DND-41 (cell line): ENCODE results near the gene ABCA10.
"Not testable (repeated sequence)": the region's sequence is repeated elsewhere in the genome, so short reads cannot be mapped to it uniquely, and the experiment has no call there.

Source experiments
- ATAC-seq: fragments of 200-7000 bp; cut with Tn5 transposase; 3 replicates; pipeline ENCODE4 v1.9.1; 2021; ENCODE audit warnings: low read depth; ENCODE audit not compliant: insufficient read depth
- DNase-seq: peaks from one replicate; pipeline ENCODE4 v3.0.0-alpha.2; 2020
- H2AFZ ChIP-seq: 2 replicates; pipeline ENCODE4 v1.6.0; 2012; ENCODE audit warnings: low read depth, low read length
- H3K27ac ChIP-seq: 2 replicates; pipeline ENCODE4 v1.5.1; 2012; ENCODE audit warnings: low read length, inconsistent platforms
- H3K27me3 ChIP-seq: fragments of 200-600 bp; sonication (generic); 2 replicates; pipeline ENCODE4 v1.6.0; 2012; ENCODE audit warnings: low read length, mild to moderate bottlenecking, inconsistent platforms; ENCODE audit not compliant: insufficient read depth, poor library complexity
- H3K36me3 ChIP-seq: 2 replicates; pipeline ENCODE4 v1.5.1; 2012; ENCODE audit warnings: low read length, inconsistent platforms; ENCODE audit not compliant: insufficient read depth
- H3K4me1 ChIP-seq: 2 replicates; pipeline ENCODE4 v1.5.1; 2012; ENCODE audit warnings: mild to moderate bottlenecking, low read length; ENCODE audit not compliant: insufficient read depth
- H3K4me2 ChIP-seq: 2 replicates; pipeline ENCODE4 v1.6.0; 2012; ENCODE audit warnings: mild to moderate bottlenecking, moderate library complexity, low read length, inconsistent platforms; ENCODE audit not compliant: insufficient read depth
- H3K4me3 ChIP-seq, 2 experiments: fragments of 200-600 bp in 1 of 2; shearing (Covaris generic) in 1 of 2; 2 replicates each; pipeline ENCODE4 v1.5.1; 2012 to 2016; ENCODE audit warnings: inconsistent platforms in 2 of 2, low read length in 2 of 2, mild to moderate bottlenecking in 2 of 2, low read depth in 1 of 2, moderate library complexity in 1 of 2
- H3K79me2 ChIP-seq: 2 replicates; pipeline ENCODE4 v1.6.0; 2012; ENCODE audit warnings: low read length, inconsistent platforms; ENCODE audit not compliant: insufficient read depth
- H3K9ac ChIP-seq: 2 replicates; pipeline ENCODE4 v1.6.0; 2012; ENCODE audit warnings: low read depth, mild to moderate bottlenecking, inconsistent platforms, low read length, moderate library complexity
- H3K9me3 ChIP-seq: 2 replicates; pipeline ENCODE4 v1.5.1; 2012; ENCODE audit warnings: low read length, moderate library complexity, mild to moderate bottlenecking, inconsistent platforms; ENCODE audit not compliant: insufficient read depth, severe bottlenecking
- H4K20me1 ChIP-seq: 2 replicates; pipeline ENCODE4 v1.6.0; 2012; ENCODE audit warnings: low read length; ENCODE audit not compliant: insufficient read depth
- EZH2 ChIP-seq: IDR thresholded peaks from 3 replicates; pipeline ENCODE4 v1.6.1; 2012; ENCODE audit warnings: borderline replicate concordance, low read depth, mild to moderate bottlenecking, moderate library complexity, low read length, inconsistent platforms; ENCODE audit not compliant: severe bottlenecking
- TF ChIP-seq, protein P1 (sequence below): IDR thresholded peaks from 2 replicates; pipeline ENCODE4 v1.5.1; 2012; ENCODE audit warnings: borderline replicate concordance, low read length, moderate library complexity, mild to moderate bottlenecking; ENCODE audit not compliant: poor library complexity, severe bottlenecking; ENCODE audit errors: extremely low read depth

The ABCA10 gene

DNA sequence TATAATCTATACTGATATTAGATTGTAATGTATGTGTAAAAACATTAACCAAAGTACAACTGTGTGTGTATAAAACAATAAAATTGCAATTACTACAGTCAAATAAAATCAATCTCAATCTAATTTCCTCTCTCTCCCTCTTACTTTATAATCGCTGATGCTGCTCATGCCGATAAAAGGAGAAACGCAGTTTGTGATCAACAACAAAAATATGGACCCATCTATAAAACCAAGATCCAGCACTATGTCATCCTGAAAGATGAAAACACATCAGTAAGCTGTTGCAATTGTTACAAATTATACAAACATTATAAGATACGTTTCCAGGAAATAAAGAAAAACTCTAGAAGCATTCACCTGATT, 53.4 kb downstream of the ABCA10 start:
- Histone ChIP-seq H3K79me2 (no peaks in the 10 kb centered on the region), H2AFZ (no peak overlapping the region), H3K9ac (no peak overlapping the region), H3K27ac (no peak overlapping the region), H3K27me3 (no peaks in the 10 kb centered on the region), H3K4me1 (no peaks in the 10 kb centered on the region), H3K4me2 (no peak overlapping the region), H3K4me3 (no peak overlapping the region), H3K9me3 (no peaks in the 10 kb centered on the region), H4K20me1 (no peaks in the 10 kb centered on the region), H3K36me3 (no peaks in the 10 kb centered on the region)
- no peak for TF ChIP-seq EZH2
- TF ChIP-seq, protein P1, sequence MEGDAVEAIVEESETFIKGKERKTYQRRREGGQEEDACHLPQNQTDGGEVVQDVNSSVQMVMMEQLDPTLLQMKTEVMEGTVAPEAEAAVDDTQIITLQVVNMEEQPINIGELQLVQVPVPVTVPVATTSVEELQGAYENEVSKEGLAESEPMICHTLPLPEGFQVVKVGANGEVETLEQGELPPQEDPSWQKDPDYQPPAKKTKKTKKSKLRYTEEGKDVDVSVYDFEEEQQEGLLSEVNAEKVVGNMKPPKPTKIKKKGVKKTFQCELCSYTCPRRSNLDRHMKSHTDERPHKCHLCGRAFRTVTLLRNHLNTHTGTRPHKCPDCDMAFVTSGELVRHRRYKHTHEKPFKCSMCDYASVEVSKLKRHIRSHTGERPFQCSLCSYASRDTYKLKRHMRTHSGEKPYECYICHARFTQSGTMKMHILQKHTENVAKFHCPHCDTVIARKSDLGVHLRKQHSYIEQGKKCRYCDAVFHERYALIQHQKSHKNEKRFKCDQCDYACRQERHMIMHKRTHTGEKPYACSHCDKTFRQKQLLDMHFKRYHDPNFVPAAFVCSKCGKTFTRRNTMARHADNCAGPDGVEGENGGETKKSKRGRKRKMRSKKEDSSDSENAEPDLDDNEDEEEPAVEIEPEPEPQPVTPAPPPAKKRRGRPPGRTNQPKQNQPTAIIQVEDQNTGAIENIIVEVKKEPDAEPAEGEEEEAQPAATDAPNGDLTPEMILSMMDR: no peak
- no peak for ATAC-seq
- no peak for DNase-seq

DNA sequence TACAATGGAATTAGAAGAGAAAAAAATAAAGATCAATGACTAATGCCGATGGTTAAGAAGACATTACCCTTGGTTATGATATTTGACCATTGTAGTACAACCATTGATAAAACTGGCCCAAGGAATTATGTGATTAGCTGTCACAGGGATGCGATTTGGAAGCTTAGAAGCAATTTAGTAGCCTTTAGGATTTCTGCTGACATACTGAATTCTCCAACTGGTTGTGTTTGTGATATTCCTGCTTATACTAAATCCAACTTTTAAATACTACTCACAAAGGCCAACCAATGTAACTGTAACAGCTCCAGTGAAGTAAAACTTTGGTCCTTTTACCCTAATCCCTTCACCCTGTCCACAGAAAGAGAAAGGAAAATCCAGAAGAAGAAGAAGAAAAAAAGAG, 55.5 kb downstream of the ABCA10 start:
- no peaks in the 10 kb centered on the region for H3K36me3 ChIP-seq
- TF ChIP-seq, protein P1: no peak
- no peaks in the 10 kb centered on the region for H3K79me2 ChIP-seq
- DNase-seq: no peak
- H3K27ac ChIP-seq: no peak overlapping the region
- no peak overlapping the region for H2AFZ ChIP-seq
- H3K9ac ChIP-seq: no peak overlapping the region
- H3K4me2 ChIP-seq: no peak overlapping the region
- H3K9me3 ChIP-seq: no peaks in the 10 kb centered on the region
- H3K27me3 ChIP-seq: no peaks in the 10 kb centered on the region
- no peak for ATAC-seq
- H3K4me3 ChIP-seq: no peak overlapping the region
- no peaks in the 10 kb centered on the region for H3K4me1 ChIP-seq
- H4K20me1 ChIP-seq: no peaks in the 10 kb centered on the region

DNA sequence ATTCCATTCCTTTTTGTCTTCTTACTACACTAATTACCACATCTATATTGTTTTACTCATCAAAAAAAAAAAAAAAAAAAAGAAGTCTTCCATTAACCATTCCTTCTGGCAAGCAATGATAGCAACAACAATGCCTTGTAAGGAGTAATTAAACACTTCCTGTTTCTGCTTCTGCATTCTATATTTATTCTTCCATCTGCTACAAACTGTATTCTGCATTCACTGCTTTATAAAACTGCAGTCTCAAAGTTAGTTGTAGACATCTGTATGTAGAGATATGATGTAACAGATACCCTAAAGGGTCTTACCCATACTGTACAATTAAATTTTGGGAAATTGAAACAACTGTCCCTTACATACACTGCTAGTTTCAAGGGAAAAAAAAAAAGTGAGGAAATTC, 58.2 kb downstream of the ABCA10 start:
- H3K27ac ChIP-seq: no peak overlapping the region
- no peaks in the 10 kb centered on the region for H3K36me3 ChIP-seq
- no peak overlapping the region for H3K4me3 ChIP-seq
- no peak overlapping the region for H2AFZ ChIP-seq
- H3K4me1 ChIP-seq: no peaks in the 10 kb centered on the region
- no peak overlapping the region for H3K4me2 ChIP-seq
- TF ChIP-seq, protein P1: no peak
- no peak for TF ChIP-seq EZH2
- no peaks in the 10 kb centered on the region for H3K27me3 ChIP-seq
- no peaks in the 10 kb centered on the region for H4K20me1 ChIP-seq
- no peaks in the 10 kb centered on the region for H3K79me2 ChIP-seq
- H3K9me3 ChIP-seq: no peaks in the 10 kb centered on the region
- DNase-seq (no peak), ATAC-seq (no peak)
- H3K9ac ChIP-seq: no peak overlapping the region

DNA sequence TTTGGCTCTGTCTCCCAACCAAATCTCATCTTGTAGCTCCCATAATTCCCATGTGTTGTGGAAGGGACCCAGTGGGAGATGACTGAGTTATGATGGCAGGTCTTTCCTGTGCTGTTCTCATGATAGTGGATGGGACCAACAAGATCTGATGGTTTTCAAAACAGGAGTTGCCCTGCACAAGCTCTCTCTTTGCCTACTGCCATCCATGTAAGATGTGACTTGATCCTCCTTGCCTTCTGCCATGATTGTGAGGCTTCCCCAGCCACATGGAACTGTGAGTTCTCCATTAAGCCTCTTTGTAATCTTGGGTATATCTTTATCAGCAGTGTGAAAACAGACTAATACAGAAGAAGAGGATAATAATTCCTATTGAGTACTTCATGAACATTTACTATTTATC, 60.0 kb downstream of the ABCA10 start:
- H3K36me3 ChIP-seq, H3K9me3 ChIP-seq, H3K4me2 ChIP-seq, DNase-seq, H3K4me3 ChIP-seq, H4K20me1 ChIP-seq, H3K4me1 ChIP-seq, H3K27me3 ChIP-seq, H2AFZ ChIP-seq, H3K79me2 ChIP-seq, H3K9ac ChIP-seq, ATAC-seq, H3K27ac ChIP-seq: not testable (repeated sequence)
